Measurements from ENCODE around the gene TMUB1.

The TMUB1 gene

DNA sequence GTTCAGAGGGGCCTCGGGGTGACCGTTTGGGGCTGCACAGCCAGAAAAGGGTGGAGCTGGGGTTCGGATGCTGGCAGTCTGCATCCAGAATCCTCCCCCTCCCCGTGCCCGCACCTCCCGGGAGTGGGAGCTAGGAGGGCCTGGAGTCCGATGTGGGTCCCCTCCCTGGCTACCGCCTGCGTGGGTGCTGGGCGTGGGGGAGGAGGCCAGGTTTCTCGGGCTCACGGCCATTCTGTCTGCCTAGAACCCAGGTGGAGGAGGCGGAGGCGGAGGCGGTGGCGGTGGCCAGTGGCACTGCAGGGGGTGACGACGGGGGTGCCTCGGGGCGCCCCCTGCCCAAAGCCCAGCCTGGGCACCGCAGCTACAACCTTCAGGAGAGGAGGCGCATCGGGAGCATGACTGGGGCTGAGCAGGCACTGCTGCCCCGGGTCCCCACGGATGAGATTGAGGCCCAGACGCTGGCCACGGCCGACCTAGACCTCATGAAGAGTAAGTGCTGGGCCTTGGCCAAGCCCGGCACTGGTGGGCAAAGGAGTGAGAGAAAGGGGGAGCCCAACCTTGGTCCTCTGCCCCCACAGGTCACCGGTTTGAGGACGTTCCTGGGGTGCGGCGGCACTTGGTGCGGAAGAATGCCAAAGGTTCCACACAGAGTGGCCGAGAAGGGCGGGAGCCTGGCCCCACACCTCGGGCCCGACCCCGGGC lies 16.9 kb downstream of the TMUB1 start:
- DNase-seq, result no peak

DNA sequence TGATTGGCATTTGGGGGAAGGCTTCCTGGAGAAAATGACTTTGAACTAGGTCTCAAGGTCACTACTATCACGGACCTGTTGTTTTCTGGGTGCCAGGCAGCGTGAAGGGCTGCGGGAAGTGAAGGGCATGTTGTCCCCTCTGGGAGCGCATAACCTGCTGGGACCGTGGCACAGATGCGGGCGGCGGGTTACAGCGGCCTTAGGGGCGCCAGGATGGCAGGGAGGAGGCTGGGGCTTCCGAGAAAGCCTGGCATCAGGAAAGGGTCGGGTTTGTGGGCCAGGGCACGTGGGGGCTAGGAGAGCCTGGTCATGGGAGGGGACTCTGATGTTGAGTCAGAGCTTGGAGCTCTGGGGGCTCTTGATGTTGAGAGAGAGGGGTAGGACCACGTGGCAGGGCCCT lies 17.8 kb downstream of the TMUB1 start:
- no peak for DNase-seq

DNA sequence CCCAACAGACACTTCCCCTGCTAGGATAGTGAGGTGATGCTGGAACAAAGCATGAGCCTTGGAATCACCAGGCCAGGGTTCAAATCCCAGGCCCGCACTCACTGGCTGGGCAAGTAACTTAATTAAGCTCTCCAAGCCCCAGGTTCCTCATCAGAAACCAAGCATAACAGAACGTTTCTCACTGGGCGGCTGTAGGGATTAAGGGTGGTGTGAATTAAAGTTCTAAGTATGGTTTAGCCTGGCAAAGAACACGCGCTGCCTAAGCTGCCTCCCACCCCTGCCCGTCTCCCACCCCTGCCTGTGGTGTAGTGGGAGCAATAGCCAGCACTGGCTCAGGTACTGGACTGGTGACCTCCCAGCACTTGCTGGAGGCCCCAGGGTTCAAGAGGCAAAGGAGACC lies 18.3 kb downstream of the TMUB1 start:
- no peak for DNase-seq

DNA sequence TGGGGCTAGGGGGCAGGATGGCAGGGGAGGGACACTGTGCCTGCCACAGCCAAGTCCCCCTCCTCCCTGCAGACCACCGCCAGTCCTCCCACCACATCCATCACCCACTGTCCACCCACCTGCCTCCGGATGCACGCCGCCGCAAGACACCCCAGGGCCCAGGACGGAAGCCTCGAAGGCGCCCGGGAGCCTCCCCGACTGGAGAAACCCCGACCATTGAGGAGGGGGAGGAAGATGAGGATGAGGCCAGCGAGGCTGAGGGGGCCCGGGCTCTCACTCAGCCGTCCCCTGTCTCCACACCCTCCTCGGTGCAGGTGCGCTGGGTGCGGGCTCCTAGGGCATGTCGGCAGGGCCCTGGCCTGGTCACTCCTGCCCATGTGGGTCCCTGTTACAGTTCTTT lies 18.8 kb downstream of the TMUB1 start:
- no peak for DNase-seq

DNA sequence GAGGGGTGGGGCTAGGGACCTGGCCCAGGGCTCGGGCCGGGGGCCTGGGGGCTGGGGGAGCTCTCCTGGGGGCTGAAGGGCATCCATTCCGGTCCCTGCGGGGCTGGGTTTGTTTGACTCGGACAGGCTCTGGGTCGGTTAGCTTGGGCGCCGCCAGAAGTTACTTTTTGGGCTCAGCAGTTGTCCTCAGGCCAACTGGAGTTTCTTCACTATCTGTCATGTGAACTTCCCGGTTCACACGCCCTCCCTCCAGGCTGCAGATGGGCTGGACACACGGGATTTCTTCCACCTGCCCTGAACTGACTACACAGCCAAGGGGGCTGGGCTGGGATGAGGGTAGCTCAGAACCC lies 20.1 kb downstream of the TMUB1 start:
- DNase-seq, result no peak

DNA sequence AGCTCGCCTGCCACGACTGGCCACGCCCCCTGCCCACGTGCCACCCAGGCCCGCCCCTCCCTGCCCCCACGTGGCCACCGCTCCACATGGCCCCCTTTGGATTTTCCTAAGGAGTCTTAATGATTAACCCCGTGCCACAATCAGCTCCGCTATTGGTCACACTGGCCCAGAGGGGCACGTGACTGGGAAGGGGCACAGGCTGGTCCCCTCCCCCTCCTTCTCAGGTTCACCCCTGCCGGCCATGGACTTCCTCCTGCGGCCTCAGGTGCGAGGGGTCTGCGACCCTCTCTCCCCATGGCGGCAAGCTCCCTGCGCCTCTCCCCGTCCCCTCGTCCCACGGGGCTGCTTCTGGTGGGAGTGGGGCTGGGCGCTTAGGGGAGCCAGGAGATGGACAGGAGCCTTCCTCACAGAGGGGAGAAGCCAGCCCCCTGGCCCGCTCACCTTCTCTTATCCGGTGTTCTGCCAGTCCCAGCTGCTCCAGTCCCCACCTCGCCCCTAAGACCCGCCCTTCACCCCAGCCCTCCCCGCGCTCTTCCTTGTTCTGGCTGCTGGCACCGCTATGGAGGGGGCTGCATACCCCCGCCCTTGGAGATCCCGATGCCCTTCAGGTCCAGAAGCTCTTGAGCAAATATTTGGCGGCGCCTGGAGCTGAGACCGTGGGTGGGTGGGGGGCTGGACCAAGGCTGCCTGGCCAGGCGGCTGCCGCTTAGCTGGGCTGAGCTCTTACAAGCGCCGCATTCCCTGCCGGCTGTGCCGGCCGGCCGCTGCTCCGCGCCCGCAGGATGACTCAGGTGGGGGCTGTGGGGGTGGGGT lies 20.7 kb downstream of the TMUB1 start:
- DNase-seq, result no peak

DNA sequence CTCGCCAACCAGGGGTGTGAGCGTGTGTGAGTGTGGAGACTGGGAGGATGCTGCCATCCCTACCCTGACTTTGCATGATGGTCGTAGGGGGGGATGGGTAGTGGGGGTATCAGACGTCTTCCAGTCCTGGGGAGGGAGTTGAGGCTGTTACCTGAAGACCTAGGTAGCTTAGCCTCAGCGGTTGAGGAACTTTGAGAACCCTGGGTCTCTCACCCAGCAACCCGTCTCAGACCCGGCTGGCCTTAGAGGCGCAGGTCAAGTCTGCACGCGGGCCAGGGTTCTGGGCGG lies 21.2 kb downstream of the TMUB1 start:
- DNase-seq, result no peak

DNA sequence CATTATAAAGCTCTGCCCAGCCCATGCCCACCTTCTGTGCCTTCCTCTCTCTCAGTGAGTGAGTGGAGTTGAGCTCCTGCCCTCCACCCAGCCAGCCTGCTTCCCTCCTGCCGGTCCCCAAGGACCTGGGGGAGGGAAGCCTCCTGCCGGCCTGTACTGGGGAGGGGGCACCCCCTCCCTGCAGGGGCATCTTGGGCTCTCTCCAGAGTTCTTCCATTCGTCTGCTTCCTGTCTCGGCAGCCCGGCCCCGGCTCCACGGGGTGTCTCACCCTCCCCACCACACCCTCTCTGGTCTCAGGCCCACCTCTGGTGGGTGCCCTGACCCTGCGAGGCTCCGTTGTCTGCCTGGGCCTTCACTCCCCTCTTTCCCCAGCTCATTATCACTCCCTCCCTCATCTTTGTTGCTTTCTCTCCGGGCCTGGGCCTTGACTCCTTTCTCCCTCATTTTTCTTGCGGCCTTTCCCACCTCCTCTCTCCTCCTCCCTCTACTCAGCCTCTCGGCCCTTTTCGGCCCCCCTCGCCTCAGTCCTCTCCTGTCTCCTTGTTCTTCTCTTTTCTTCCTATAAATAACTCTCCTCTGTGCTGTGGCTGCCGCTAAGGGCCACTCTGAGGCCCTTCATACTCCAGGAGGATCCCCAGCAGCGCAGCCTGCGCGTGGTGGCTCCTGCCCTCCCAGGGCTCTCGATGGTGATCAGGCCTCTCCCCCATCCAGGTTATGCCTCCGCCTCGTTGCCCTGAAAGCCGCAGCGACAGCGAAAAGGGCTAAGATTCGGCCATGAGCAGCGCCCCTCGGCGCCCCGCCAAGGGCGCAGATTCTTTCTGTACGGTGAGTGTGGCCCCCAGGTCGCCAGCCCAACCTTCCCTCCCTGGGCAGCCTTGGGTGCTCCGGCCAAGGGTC lies 21.8 kb downstream of the TMUB1 start:
- no peak for DNase-seq

DNA sequence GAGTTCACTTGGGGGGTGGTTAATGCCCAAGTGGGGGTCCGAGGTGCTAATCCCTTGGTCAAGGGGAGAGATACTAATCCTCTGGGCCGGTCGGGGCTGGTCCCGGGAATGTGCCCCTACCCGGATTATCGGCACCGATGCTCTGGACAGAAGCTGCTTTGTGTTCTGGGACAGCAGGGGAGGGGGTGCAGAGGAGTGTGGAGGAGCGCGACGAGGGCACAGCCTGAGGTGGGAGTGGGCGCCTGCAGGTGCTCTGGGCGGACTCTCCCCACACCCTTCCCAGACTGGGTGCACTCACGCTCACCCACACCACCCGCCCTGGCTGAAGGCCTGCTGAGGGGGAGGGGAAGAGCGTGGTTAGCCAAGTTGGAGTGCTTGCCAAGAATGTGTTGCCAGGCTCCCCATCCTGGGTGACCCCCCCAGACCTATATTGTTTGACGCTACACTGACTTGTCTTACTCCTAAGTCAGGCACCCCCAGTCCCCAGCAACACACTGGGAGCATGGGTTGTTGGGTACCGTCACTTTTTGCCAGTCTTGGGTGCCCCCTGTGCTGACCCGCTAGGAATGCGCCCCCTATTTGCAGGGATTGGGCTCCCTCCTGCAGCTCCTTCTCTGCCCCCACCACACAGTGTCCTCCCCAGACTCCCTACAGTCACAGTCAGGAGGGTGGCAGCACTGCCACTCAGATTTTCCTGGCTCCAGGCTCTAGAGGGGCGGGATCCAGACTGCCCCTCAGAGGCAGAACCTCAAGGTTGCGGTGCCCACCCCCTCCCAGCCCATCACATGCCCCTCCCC lies 22.7 kb downstream of the TMUB1 start:
- peak in 1 of 5 experiments; percentile 26 for DNase-seq

DNA sequence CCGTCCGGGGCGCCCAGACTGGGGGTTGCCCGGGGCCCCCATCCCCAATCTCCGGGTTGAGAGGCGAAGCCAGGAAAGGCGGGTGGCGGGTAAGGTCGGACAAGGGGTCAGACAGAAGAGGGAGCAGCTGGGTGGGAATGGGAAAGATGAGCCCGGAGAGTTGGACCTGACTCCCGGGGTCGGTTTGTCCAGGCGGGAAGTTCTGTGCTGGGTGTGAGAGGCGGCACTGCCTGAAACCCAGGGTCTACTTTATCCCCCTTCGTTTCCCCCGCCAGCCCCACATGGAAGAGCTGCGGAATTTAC lies 23.2 kb downstream of the TMUB1 start:
- DNase-seq, result no peak

DNA sequence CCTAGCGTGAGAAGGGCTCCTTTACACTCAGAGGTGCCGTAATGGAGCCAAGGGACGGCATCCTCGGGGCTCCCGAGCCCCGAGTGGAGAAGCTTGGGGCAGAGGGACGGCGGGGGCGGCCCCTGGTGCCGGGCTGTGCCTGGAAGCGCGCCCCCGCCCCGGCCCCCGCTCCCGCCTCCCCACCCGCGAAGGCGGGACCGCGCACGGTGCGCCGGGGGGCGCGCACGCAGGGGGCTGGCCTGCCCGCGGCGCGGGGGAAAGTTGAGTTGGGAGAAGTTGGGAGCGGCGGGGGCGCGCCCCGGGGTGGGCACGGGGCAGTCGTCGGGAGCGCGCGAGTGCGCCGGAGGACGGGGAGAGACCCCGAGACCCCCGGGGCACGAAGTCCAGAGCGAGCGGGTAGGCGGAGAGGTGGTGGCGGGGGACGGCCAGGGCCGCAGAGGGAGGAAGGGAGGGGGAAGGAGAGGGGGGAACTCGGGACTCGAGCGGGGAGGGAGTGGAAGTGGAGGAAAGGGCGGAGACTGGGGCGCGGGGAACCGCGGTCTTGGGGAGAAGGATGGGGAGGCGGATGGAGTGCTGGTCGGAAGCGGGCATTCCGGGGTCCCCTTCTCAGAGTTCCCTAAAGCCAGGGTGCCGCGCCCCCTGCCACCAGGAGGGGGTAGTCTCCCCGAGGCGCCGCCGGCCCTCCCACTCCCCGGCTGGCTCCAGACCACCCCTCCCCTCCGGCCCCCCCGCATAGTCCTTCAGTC lies 23.8 kb downstream of the TMUB1 start, which contains the start of gene SLC4A2:
SLC4A2 (plus strand) TSS at position 223 of the 746 bp plus-strand sequence. CDS start 2,399 bp downstream, outside the sequence.
- peak; percentile 47 to 84 (median 60) for DNase-seq

DNA sequence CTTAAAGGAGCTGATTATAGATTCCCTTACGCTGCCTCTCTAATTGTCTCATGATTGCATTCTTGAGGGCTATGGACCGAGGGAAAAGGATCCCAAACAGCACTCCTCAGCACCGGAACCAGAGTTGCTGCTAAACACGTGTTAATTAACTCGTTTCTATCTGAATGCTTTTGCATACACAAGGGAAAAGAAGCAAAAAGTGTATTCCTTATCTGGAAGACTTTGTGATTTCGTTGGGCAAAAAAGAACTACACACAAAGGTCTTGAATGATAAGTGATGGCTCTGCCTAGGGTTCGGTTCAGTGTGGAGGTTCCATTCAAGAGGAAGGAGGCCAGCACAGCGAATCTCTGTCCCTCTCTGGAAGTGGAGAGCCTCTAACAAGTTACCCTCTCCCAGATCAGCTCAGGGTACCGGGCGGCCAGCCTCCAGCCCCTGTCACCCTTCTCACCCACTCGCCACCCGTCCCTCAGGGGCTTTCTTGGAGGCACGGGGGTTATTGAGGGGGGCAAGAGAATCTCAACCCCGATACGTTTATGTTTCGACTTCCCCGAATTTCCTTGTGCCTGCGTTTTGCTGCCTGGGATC lies 24.4 kb downstream of the TMUB1 start:
- peak in 2 of 5 experiments; percentile 16 to 23 for DNase-seq

DNA sequence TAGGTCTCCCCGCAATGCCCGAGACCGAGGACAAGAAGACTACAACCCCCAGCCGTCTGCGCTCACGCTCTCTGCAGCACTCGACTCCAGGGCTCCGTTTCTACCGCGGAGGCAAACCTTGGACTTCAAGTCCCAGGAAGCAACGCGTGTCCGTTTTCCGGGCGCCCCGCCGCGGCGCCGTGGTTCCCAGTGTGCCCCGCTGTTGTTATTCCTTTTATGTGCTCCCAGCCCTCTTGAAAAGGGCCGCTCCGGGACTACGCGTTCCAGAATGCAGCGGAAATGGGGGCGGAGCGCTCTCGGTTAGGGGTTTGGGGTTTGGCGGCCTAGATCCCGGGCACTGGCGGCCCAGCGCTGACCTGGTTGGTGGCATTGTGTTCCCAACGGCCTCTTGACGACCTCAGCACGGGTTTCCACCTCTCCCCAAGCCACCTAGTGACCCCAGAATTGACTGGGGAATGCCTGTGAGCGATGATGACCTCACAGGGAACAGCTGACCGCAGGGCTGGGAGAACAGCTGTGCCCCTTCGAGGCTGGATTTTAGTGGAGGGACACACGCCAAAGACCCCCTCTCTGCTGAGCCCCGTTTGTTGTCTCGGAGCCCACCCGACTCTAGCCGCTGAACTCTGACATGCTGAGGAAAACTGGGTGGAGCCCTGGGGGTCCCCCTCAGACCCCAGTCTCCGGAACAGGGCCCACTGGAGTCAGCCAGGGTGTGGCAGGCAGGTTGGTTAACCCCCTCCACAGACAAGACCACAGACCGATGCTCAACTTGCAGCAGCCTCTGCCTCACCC lies 25.1 kb downstream of the TMUB1 start:
- DNase-seq, result peak; percentile 89 to 99 (median 96)

DNA sequence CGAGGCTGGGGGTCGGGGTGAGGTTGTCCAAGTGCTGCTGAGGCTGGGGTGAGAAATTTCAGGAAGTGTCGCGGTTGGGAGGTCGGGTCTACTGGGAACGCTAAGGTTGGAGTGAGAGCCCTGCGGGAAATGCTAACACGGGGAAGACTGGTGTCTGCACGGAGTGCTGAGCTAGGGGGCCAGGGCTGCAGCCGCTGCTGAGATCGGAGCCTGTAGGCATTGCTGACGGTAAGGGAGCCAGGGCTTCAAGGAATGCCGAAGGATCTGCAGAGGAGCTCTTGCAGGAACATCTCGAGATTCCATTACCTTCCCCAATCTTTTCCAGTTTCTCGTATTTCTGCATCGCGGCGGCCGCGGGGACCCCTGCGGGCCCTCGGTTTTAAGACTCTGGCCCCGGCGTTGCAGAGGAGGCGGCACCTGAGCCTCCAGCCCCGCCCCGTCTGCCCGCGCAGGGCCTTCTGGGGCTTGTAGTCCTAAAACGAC lies 25.7 kb downstream of the TMUB1 start, which contains the start of gene CDK5:
CDK5 (minus strand) TSS at position 392 of the 483 bp plus-strand sequence; CDS start at position 343, 49 bp downstream.
- DNase-seq, result no peak

DNA sequence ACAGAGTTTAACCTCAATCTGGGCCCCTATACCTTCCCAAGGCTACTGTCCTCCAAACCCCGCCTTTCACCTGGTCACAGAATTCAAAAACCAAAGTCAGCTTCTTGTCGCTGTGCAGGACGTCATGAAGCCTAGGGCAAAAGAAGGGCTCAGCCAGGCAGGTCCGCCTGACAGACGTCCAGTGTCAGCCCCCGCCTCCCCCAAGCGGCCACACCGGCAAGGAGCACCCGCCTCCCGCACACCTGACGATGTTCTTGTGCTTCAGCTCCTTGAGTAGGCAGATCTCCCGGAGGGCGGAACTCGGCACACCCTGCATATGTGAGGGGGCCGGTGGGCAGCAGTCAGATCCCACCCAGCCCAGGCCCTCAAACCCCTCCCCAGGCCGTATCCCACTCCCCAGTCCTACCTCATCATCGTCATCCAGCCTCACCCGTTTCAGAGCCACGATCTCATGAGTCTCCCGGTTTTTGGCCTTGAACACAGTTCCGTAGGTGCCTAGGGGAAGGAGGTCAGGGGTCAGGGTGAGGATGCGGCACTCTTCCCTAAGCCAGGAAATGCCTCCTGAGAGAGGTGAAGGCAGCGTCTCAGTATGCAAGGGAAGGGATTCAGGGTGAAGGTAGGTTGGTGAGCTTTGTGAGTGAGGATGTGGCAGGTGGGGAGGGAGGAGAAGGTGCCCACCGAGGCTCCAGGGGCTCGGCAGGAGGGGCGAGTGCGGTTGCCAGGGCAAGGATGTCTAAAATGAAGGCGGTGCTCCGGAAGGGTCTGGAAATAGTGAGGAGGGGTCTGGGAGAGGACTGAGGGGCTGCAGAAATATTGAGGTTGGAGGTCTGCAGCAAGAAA lies 26.4 kb downstream of the TMUB1 start:
- no peak for DNase-seq

DNA sequence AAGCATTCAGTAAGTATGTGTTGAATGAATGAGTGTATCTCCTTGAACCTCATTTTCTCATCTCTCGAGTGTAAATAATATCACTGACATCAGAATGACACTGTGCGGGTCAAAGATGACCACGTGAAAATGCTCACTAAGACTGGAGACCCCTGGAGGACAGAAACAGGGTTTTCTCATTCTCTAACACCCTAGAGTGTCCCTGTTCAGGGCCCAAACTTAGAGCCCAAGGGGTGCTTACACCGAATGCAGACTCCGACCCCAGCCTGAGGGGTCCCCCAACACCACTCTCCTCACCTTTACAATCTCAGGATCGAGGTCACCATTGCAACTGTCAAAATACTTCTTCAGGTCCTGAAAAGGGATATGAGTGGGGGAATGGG lies 27.0 kb downstream of the TMUB1 start:
- DNase-seq, result no peak

DNA sequence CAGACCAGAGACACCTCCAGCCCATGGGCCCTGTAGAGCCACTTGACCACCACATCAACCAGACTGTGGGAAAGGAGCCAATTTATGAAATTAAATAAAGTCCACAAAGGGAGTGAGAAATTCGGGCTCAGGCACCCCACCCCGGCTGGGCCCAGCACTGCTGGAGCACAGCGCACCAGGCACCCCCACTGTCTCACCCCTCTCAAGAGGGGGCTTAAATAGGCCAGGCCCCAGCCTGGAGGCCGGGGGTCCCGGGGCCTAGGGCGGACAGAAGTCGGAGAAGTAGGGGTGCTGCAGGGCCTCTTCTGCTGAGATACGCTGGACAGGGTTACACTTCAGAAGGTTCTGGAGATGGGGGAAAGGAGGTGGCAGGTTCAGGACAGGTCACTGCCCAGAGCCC lies 29.5 kb downstream of the TMUB1 start:
- DNase-seq, result no peak

DNA sequence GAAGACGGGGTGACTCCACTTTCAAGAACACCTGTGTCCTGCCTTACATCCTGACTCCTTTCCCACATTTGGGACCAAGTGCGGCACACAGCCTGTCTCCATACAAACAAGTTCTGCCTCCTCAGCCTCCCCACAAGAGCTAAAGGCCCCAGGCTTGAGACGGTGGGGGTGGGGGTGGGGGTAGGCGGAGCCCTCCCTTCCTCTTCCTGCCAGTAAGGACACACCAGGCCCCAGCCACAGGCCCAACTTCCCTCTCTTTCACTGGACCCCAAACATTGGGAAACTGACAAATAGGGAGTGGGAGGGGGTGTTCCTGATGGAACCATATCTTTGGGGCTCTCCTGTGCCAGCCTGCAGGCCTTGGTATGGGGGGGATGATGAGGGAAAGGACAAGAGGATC lies 30.2 kb downstream of the TMUB1 start:
- no peak for DNase-seq

DNA sequence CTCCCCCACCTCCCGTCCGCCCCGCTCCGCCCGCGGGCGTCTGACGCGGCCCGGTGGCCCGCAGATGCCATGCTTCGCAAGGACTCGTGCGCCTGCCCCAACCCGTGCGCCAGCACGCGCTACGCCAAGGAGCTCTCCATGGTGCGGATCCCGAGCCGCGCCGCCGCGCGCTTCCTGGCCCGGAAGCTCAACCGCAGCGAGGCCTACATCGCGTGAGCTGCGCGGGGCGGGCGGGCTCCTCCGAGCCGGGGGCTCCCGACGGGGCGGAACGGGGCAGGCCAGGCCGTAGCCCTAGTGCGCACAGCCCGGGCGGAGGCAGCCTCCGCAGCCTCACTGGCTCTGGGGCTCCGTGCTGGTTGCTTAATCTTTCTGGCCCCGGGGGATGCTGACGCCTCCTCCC lies 32.2 kb downstream of the TMUB1 start:
- peak; percentile 20 to 80 (median 39) for DNase-seq

Measured in T-helper 2 cell (primary cell).